VCaP (cell line): Measurements from ENCODE around the gene PPP1R12B.
A peak's percentile ranks its signal among the peaks of the same experiment; 100 is the strongest.
"Not testable (repeated sequence)": the region's sequence is repeated elsewhere in the genome, so short reads cannot be mapped to it uniquely, and the experiment has no call there.

Source experiments
- H3K27ac ChIP-seq: fragments of 450-650 bp; 2 replicates; pipeline ENCODE4 v1.5.1; 2017
- CTCF ChIP-seq: fragments of 450-650 bp; conservative IDR thresholded peaks from 2 replicates; pipeline ENCODE4 v1.5.1; 2017; ENCODE audit warnings: mild to moderate bottlenecking, moderate library complexity

PPP1R12B gene

GRCh38 chr1:202462342-202463076 lies 114.0 kb downstream of the PPP1R12B start:
- TF ChIP-seq CTCF = no peak

GRCh38 chr1:202464153-202464742 lies 115.7 kb downstream of the PPP1R12B start:
- TF ChIP-seq CTCF = peak; percentile 64
- peak overlapping the region; percentile 82 for H3K27ac ChIP-seq

More at GRCh38 chr1:202462342-202463076, 114.0 kb downstream of the PPP1R12B start:
- peak overlapping the region; percentile 82 for H3K27ac ChIP-seq

GRCh38 chr1:202465644-202466270 lies 117.3 kb downstream of the PPP1R12B start:
- 0 out of 2 replicates have a peak overlapping the region, but pooled peaks have one; percentile 9 for H3K27ac ChIP-seq

- not testable (repeated sequence) for H3K27ac ChIP-seq
These were observed 117.8 kb downstream of the PPP1R12B start for GRCh38 chr1:202466339-202466738.

- H3K27ac ChIP-seq = not testable (repeated sequence)
These were observed 118.9 kb downstream of the PPP1R12B start for GRCh38 chr1:202467381-202467780.

- not testable (repeated sequence) for H3K27ac ChIP-seq
These were observed 120.2 kb downstream of the PPP1R12B start for GRCh38 chr1:202468695-202469094.

- H3K27ac ChIP-seq = not testable (repeated sequence)
These were observed 120.6 kb downstream of the PPP1R12B start for GRCh38 chr1:202469123-202469522.

GRCh38 chr1:202471246-202471645 lies 122.7 kb downstream of the PPP1R12B start:
- no peak overlapping the region for H3K27ac ChIP-seq
- no peak for TF ChIP-seq CTCF

- not testable (repeated sequence) for H3K27ac ChIP-seq
These were observed 124.0 kb downstream of the PPP1R12B start for GRCh38 chr1:202472347-202473124.

- H3K27ac ChIP-seq = not testable (repeated sequence)
These were observed 125.0 kb downstream of the PPP1R12B start for GRCh38 chr1:202473266-202474045.

GRCh38 chr1:202479661-202480060 lies 131.2 kb downstream of the PPP1R12B start:
- not testable (repeated sequence) for H3K27ac ChIP-seq

- H3K27ac ChIP-seq = not testable (repeated sequence)
These were observed 132.1 kb downstream of the PPP1R12B start for GRCh38 chr1:202480640-202481039.

- H3K27ac ChIP-seq = not testable (repeated sequence)
These were observed 134.9 kb downstream of the PPP1R12B start for GRCh38 chr1:202483362-202483761.

GRCh38 chr1:202484032-202484431 lies 135.5 kb downstream of the PPP1R12B start:
- H3K27ac ChIP-seq = not testable (repeated sequence)

- H3K27ac ChIP-seq = not testable (repeated sequence)
These were observed 136.3 kb downstream of the PPP1R12B start for GRCh38 chr1:202484820-202485219.

- H3K27ac ChIP-seq = not testable (repeated sequence)
These were observed 139.7 kb downstream of the PPP1R12B start for GRCh38 chr1:202488178-202488649.
